CD4-positive, CD25-positive, alpha-beta regulatory T cell (primary cell): ENCODE measurements around the gene SHLD2. TPM values are rescaled to one million over a fixed set of nuclear protein-coding genes. Genes with fewer than 3 reads are reported as not detected.
"Not testable (repeated sequence)": the region's sequence is repeated elsewhere in the genome, so short reads cannot be mapped to it uniquely, and the experiment has no call there.

Experiments used
- ATAC-seq, 2 donors: fragments of 150-1000 bp; cut with Tn5 transposase; one replicate each; pipeline ENCODE4 v1.10.0; 2021; ENCODE audit warnings: low read depth in 2 of 2, moderate number of reproducible peaks in 2 of 2, moderate library complexity in 1 of 2
- DNase-seq, 3 donors: peaks; one replicate each; pipeline versions ENCODE4 v3.0.0 to v3.0.0-alpha.2; 2012 to 2022; ENCODE audit warnings: mixed read lengths in 1 of 3
- H3K27ac ChIP-seq: one replicate; pipeline ENCODE4 v1.7.0; 2013; ENCODE audit warnings: mild to moderate bottlenecking, low read length; ENCODE audit not compliant: insufficient read depth, poor library complexity, severe bottlenecking
- H3K27me3 ChIP-seq: one replicate; pipeline ENCODE4 v1.7.0; 2013; ENCODE audit warnings: low read length; ENCODE audit not compliant: control insufficient read depth, insufficient read depth
- H3K36me3 ChIP-seq: one replicate; pipeline ENCODE4 v1.7.0; 2013; ENCODE audit warnings: mild to moderate bottlenecking, low read length, moderate library complexity; ENCODE audit not compliant: control insufficient read depth, insufficient read depth
- H3K4me1 ChIP-seq: 2 replicates; pipeline ENCODE4 v1.7.0; 2013; ENCODE audit warnings: mild to moderate bottlenecking, low read length; ENCODE audit not compliant: insufficient read depth, control insufficient read depth, poor library complexity, severe bottlenecking
- H3K4me3 ChIP-seq: one replicate; pipeline ENCODE4 v1.7.0; 2013; ENCODE audit warnings: low read depth, mild to moderate bottlenecking, low read length, moderate library complexity
- H3K9me3 ChIP-seq, 2 experiments: 1 replicate in 1 of 2; 2 replicates in 1 of 2; pipeline ENCODE4 v1.7.0; 2013; ENCODE audit warnings: low read length in 2 of 2, mild to moderate bottlenecking in 1 of 2, moderate library complexity in 1 of 2; ENCODE audit not compliant: control insufficient read depth in 2 of 2
- H3K27ac Mint-ChIP-seq, 3 donors: one replicate each; pipeline ENCODE4 v1.8.0; 2020 to 2022; ENCODE audit warnings: mild to moderate bottlenecking in 3 of 3, mixed read lengths in 3 of 3, moderate library complexity in 2 of 3
- H3K27me3 Mint-ChIP-seq: one replicate; pipeline ENCODE4 v1.8.0; 2022; ENCODE audit warnings: mild to moderate bottlenecking, mixed read lengths
- H3K36me3 Mint-ChIP-seq: one replicate; pipeline ENCODE4 v1.8.0; 2020; ENCODE audit warnings: mixed read lengths
- H3K4me1 Mint-ChIP-seq, 4 donors: one replicate each; pipeline ENCODE4 v1.8.0; 2020 to 2022; ENCODE audit warnings: mixed read lengths in 4 of 4, mild to moderate bottlenecking in 1 of 4
- H3K4me3 Mint-ChIP-seq, 4 donors: one replicate each; pipeline ENCODE4 v1.8.0; 2020 to 2022; ENCODE audit warnings: mild to moderate bottlenecking in 4 of 4, mixed read lengths in 4 of 4, moderate library complexity in 3 of 4
- H3K9me3 Mint-ChIP-seq, 7 donors: one replicate each; pipeline ENCODE4 v1.8.0; 2020 to 2022; ENCODE audit warnings: mixed read lengths in 7 of 7, mild to moderate bottlenecking in 3 of 7, moderate library complexity in 2 of 7
- polyA plus RNA-seq, 4 donors: library from polyadenylated mRNA; unstranded; fragments of 300-500 nt; fragmentation: Illumina TruSeq; gene quantifications; one replicate each; pipeline ENCODE4 v1.2.3, GENCODE V29; 2021
- total RNA-seq: library from RNA; stranded (reverse); gene quantifications from one replicate; pipeline ENCODE4 v1.2.3, GENCODE V29; 2022

SHLD2 gene
- total and polyA plus RNA-seq, 5 donors from 2014 or later, result 20.9 to 32.8 (median 23.8) TPM

DNA sequence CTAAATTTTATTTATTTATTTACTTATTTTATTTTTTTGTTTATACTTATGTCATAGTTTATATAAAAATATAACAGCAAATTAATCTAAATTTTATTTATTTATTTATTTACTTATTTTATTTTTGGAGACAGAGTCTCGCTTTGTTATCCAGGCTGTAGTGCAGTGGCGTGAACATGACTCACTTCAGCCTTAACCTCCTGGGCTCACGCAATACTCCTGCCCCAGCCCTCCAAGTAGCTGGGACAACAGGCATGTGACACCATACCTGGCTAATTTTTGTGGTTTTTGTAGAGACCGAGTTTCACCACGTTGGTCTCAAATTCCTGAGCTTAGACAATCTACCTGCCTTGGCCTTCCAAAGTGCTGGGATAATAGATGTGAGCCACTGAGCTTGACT, 115.3 kb downstream of the SHLD2 start:
- not testable (repeated sequence) for H3K4me3 ChIP-seq, H3K27me3 ChIP-seq, ATAC-seq, H3K36me3 Mint-ChIP-seq, H3K27ac Mint-ChIP-seq, H3K4me1 ChIP-seq, H3K4me1 Mint-ChIP-seq, H3K27me3 Mint-ChIP-seq, H3K27ac ChIP-seq, DNase-seq, H3K36me3 ChIP-seq, H3K9me3 Mint-ChIP-seq, H3K9me3 ChIP-seq, H3K4me3 Mint-ChIP-seq

DNA sequence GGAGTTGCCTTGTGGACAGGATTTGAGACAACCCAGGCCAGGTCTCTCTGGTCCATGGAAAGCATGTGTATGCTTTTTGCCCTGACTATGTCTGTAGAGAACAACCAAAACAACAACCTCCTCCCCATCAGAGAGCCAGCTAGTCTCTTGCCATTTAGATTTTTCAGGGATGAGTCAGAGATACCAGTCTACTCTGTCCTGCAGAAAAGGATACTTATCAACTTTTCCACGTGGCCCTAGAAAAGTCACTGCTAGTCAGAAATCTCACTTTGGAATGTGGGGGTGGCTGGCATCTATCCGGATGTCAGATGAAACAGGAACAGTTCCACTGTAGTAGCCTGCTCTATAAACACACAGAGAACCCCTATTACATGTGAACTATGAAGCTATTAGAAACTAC, 116.8 kb downstream of the SHLD2 start:
- not testable (repeated sequence) for ATAC-seq, H3K27ac ChIP-seq, H3K4me1 Mint-ChIP-seq, H3K9me3 ChIP-seq, H3K36me3 Mint-ChIP-seq, H3K27ac Mint-ChIP-seq, H3K27me3 ChIP-seq, H3K4me1 ChIP-seq, H3K36me3 ChIP-seq, H3K9me3 Mint-ChIP-seq, H3K4me3 Mint-ChIP-seq, H3K4me3 ChIP-seq, DNase-seq, H3K27me3 Mint-ChIP-seq

DNA sequence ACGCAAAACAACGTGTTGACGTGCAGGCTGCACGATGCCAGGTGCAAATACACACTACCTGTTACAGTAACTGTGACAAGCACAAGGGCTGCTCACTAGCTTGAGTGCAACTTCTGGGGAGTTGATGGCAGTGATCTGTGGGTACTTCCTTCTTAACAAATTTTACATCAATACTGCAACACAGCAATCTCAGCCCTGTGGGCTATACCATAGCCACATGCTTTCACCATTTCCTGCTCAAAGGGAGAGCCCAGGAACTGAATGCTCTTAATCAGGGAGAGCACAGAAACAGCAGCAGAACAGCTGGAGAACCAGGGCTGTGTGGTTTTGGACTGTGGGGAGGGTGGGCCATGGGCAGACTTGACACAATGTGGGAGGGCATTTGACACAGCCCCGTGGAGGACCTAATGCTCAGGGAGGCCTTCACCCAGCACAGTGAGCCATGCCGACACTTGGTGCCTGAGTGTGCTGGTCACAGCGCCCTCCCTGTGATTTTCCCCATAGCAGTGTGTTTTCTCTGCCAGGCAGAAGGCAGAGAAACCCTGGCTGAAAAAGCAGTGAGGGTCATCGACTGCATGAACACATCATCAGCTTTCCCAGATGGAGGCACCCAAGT, 118.3 kb downstream of the SHLD2 start:
- DNase-seq, H3K27me3 ChIP-seq, H3K27ac ChIP-seq, H3K27ac Mint-ChIP-seq, H3K4me1 Mint-ChIP-seq, H3K4me3 ChIP-seq, H3K9me3 ChIP-seq, H3K4me3 Mint-ChIP-seq, H3K4me1 ChIP-seq, H3K27me3 Mint-ChIP-seq, H3K36me3 ChIP-seq, H3K9me3 Mint-ChIP-seq, H3K36me3 Mint-ChIP-seq: not testable (repeated sequence)
- ATAC-seq, result peak in 1 of 2 donors; percentile 34

DNA sequence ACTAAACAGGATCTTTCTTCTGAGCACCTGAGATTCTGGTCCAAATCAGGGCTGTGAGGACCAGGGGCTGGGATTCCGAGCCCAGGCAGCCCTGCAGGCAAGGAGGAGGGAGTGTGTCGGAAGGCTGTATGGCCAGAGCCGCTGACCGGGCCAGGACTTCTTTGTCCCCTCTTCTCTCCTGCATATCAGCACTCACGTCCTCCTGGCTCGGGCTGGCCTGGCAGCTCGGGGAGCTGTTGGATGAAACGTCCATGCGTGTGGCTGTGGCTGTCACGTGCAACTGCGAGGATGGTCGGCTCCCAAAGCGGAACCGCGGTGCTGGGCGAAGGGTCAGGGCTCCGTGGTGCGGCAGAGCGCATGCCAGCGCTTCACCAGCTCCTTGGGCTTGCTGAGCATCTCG, 118.8 kb downstream of the SHLD2 start:
- not testable (repeated sequence) for H3K4me1 Mint-ChIP-seq, H3K4me1 ChIP-seq, ATAC-seq, H3K9me3 ChIP-seq, H3K4me3 ChIP-seq, H3K36me3 Mint-ChIP-seq, H3K27me3 Mint-ChIP-seq, H3K9me3 Mint-ChIP-seq, H3K36me3 ChIP-seq, H3K4me3 Mint-ChIP-seq, DNase-seq, H3K27me3 ChIP-seq, H3K27ac ChIP-seq, H3K27ac Mint-ChIP-seq

DNA sequence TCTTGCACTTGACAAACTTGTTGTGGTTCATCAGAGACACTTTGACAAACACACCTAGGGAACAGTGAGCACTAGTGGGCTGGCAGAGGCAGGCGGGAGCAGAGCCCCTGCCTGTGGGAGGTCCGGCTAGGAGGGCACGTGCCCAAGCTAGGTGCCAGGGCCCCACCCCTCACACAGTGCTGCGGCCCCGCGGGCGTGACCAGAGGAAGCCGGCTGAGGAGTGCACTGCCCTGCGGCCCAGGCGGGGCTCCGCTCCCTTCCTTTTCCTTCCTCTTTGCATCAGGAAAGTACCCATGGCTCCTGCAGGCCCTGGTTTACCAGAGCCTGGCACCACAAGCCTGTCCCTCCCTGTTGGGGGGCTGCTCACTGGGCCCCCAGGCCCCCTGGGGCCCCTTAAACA, 121.1 kb downstream of the SHLD2 start:
- H3K9me3 Mint-ChIP-seq, H3K27me3 ChIP-seq, H3K4me3 Mint-ChIP-seq: not testable (repeated sequence)

DNA sequence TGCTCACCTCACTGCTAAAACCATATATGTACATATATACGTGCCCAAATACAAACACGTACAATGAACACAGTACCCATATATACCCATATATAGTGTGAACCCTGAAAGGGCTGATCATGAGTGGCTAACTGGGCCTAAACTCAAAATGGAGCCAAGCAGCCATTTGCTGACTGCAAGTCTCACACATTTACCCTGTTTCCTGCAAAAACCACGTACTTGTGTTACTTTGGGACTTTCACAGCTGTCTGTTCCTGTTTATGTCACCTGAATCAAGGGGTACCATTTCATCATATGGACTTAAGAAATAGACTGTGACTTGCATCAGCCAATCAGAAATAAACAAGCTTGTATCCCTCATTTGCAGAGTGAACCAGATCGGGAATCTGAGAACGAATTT, 124.4 kb downstream of the SHLD2 start:
- H3K4me1 Mint-ChIP-seq, H3K4me3 Mint-ChIP-seq, DNase-seq, H3K9me3 Mint-ChIP-seq, H3K9me3 ChIP-seq, H3K27me3 Mint-ChIP-seq, H3K4me1 ChIP-seq, H3K27ac Mint-ChIP-seq, H3K27ac ChIP-seq, H3K36me3 Mint-ChIP-seq, H3K27me3 ChIP-seq, H3K36me3 ChIP-seq, H3K4me3 ChIP-seq: not testable (repeated sequence)
- ATAC-seq, result peak in 1 of 2 donors; percentile 47

More for the DNA sequence above, 121.1 kb downstream of the SHLD2 start:
- not testable (repeated sequence) for H3K27me3 Mint-ChIP-seq, ATAC-seq, H3K4me1 Mint-ChIP-seq, H3K36me3 Mint-ChIP-seq, H3K4me1 ChIP-seq, DNase-seq, H3K27ac Mint-ChIP-seq, H3K9me3 ChIP-seq, H3K4me3 ChIP-seq, H3K27ac ChIP-seq, H3K36me3 ChIP-seq

DNA sequence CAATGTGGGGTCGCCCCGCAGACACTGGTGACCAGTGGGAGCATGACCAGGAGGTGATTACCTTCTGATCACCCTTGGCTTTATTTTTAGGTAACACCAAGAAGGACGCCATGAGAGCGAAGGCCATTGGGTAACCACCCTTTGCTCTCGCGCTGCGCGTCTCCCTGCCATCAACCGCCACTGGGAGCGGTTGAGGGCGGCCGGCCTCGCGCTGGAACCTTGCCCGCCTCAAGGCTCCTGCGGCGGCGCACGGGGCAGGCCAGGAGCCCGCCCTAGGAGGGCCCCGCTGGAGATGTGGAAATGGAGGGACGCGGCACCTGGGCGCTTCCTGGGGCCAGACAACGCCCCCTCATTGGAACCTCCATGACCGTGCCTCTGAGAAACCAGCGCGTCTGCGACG, 127.8 kb downstream of the SHLD2 start:
- H3K27ac ChIP-seq, H3K27ac Mint-ChIP-seq, H3K36me3 ChIP-seq, H3K27me3 ChIP-seq, DNase-seq, ATAC-seq, H3K4me3 ChIP-seq, H3K4me1 ChIP-seq, H3K9me3 ChIP-seq, H3K4me3 Mint-ChIP-seq, H3K4me1 Mint-ChIP-seq, H3K9me3 Mint-ChIP-seq, H3K36me3 Mint-ChIP-seq, H3K27me3 Mint-ChIP-seq: not testable (repeated sequence)

DNA sequence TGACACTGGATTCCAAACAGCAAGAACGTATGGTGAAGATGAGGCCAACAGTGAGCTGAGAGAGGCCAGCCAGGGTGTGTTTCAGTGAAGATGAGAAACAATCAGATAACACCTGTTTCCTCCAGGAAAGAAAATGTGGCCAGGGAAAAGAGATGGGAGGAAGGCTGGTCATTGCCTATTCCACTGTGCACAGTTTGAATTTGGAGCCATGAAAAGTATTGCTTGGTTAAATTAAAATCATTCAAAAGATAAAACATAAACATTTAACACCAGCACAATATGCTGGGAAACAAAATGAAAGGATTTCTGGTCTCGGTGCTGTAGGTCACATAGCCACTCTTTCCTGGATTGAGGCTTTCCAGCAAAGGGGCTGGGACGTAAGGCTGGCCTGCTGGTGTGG, 130.1 kb downstream of the SHLD2 start, which contains the start of gene NUTM2A:
Gene NUTM2A, plus strand, starts transcription at position 301 of the 400 bp plus-strand sequence. CDS start 383 bp downstream, outside the sequence.
- not testable (repeated sequence) for H3K9me3 ChIP-seq, H3K27ac ChIP-seq, H3K36me3 Mint-ChIP-seq, H3K4me3 ChIP-seq, H3K36me3 ChIP-seq, H3K4me1 Mint-ChIP-seq, H3K27me3 Mint-ChIP-seq, H3K27ac Mint-ChIP-seq, H3K27me3 ChIP-seq, H3K4me3 Mint-ChIP-seq, H3K9me3 Mint-ChIP-seq, ATAC-seq, H3K4me1 ChIP-seq, DNase-seq
